ENCODE measurements around the gene SERAC1.
"Not testable (repeated sequence)": the region's sequence is repeated elsewhere in the genome, so short reads cannot be mapped to it uniquely, and the experiment has no call there.

Gene SERAC1

DNA sequence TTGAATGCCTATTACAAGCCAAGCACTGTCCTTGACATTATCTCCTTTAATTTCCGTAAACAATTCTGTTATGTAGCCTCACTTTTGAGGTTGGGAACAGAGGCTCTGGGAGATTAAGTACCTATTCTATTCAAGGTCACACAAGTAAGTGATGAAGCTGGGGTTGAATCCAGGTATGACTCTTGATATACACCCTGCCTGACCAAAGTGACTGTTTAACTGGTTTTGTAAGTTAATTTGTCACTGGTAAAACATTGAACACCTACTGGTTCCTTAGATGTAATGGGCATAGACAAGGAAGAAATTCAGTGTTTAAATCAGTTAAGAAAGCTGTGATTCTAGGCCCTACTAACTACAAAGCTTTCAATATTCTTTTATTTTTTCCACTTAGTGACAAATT lies 23.0 kb upstream of the SERAC1 start:
- Histone ChIP-seq H3K27me3 (no peaks in the 10 kb centered on the region), H3K4me1 (ENCODE audit: control insufficient read depth in 1 of 2, insufficient read depth in 1 of 2, low read depth in 1 of 2, low read length in 1 of 2) (no peaks in the 10 kb centered on the region), H3K4me3 (ENCODE audit: low read depth in 1 of 2, low read length in 1 of 2) (no peak overlapping the region), H3K27ac (no peak overlapping the region), H3K36me3 (no peaks in the 10 kb centered on the region), H3K9me3 (no peaks in the 10 kb centered on the region)
- TF ChIP-seq, protein P1, sequence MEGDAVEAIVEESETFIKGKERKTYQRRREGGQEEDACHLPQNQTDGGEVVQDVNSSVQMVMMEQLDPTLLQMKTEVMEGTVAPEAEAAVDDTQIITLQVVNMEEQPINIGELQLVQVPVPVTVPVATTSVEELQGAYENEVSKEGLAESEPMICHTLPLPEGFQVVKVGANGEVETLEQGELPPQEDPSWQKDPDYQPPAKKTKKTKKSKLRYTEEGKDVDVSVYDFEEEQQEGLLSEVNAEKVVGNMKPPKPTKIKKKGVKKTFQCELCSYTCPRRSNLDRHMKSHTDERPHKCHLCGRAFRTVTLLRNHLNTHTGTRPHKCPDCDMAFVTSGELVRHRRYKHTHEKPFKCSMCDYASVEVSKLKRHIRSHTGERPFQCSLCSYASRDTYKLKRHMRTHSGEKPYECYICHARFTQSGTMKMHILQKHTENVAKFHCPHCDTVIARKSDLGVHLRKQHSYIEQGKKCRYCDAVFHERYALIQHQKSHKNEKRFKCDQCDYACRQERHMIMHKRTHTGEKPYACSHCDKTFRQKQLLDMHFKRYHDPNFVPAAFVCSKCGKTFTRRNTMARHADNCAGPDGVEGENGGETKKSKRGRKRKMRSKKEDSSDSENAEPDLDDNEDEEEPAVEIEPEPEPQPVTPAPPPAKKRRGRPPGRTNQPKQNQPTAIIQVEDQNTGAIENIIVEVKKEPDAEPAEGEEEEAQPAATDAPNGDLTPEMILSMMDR (IDR thresholded peaks at IDR 0.05): no peak

DNA sequence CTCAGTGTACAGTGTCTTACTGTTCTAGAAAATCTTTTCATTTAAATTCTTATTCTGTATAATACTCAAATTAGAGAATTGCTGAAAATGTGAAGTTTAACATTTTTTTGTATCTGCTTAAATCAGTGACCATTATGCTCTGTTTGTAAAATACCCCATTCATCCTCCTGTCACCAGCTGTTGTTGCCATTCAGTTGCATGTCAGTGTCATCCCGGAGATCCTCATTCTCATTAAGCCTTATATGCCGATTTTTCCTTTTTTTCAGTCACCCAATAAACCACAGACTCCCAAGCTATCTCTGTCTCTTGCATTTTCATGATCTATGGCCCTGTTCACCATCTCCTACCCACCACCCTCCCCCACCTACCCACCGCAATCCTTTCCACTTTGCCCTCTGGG lies 20.5 kb upstream of the SERAC1 start:
- H3K4me3 ChIP-seq (ENCODE audit: low read depth in 1 of 2, low read length in 1 of 2): no peak overlapping the region
- no peaks in the 10 kb centered on the region for H3K9me3 ChIP-seq
- TF ChIP-seq, protein P1 (IDR thresholded peaks at IDR 0.05): no peak
- no peaks in the 10 kb centered on the region for H3K27me3 ChIP-seq
- H3K4me1 ChIP-seq (ENCODE audit: control insufficient read depth in 1 of 2, insufficient read depth in 1 of 2, low read depth in 1 of 2, low read length in 1 of 2): no peaks in the 10 kb centered on the region
- H3K27ac ChIP-seq: no peak overlapping the region
- H3K36me3 ChIP-seq: no peaks in the 10 kb centered on the region

DNA sequence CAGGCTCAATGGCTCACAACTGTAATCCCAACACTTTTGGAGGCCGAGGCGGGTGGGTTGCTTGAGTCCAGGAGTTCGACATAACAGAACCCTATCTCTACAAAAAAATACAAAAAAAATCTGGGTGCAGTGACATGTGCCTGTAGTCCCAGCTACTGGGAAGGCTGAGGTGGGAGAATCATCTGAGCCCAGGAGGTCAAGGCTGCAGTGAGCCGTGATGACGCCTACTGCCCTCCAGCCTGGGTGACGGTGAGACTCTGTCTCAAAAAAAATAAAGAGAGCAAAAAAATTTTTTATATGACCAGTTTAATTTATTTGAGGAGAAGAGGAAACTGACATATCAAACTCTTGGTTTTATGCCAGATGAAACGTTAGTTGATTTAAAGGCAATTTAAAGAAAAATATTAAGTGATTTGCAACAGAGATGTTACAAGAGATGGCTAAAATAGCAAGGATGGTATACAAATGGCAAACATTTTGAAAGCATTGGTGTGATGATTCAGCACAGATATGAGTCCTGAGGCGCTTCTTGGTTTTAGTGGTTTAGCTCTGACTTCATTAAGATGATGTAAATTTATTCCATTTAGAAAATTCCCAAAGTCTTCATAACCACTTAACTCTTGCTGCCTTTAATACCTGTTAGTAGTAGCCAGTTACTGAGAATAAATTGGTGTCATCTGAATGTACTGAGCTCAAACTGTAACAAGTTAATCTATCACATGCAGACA lies 17.8 kb upstream of the SERAC1 start:
- H3K9me3 ChIP-seq: no peaks in the 10 kb centered on the region
- no peak overlapping the region for H3K4me3 ChIP-seq (ENCODE audit: low read depth in 1 of 2, low read length in 1 of 2)
- no peak overlapping the region for H3K27ac ChIP-seq
- no peaks in the 10 kb centered on the region for H3K36me3 ChIP-seq
- no peaks in the 10 kb centered on the region for H3K4me1 ChIP-seq (ENCODE audit: control insufficient read depth in 1 of 2, insufficient read depth in 1 of 2, low read depth in 1 of 2, low read length in 1 of 2)
- no peaks in the 10 kb centered on the region for H3K27me3 ChIP-seq
- TF ChIP-seq, protein P1 (IDR thresholded peaks at IDR 0.05): no peak

DNA sequence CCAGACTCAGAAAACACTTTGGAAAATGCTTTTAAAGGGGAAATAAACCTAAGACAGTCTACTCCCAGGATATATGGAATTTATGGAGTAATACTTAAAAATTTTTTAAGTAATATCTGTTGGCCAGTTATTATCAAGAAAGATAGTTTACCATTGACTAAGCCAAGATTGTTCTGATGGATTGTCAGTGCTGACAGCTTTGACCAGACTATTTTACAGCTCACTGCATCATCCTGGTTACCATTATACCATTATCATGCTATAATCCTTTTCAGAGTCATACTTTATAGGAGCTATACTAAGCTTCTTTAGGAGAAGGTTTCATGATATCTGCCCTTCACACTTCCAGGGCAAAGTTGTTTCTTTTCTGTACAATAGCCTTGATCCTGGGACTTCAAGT lies 16.5 kb upstream of the SERAC1 start:
- no peak overlapping the region for H3K4me3 ChIP-seq (ENCODE audit: low read depth in 1 of 2, low read length in 1 of 2)
- no peak overlapping the region for H3K27ac ChIP-seq
- no peaks in the 10 kb centered on the region for H3K9me3 ChIP-seq
- TF ChIP-seq, protein P1 (IDR thresholded peaks at IDR 0.05): no peak
- no peaks in the 10 kb centered on the region for H3K4me1 ChIP-seq (ENCODE audit: control insufficient read depth in 1 of 2, insufficient read depth in 1 of 2, low read depth in 1 of 2, low read length in 1 of 2)
- no peaks in the 10 kb centered on the region for H3K36me3 ChIP-seq
- no peaks in the 10 kb centered on the region for H3K27me3 ChIP-seq

DNA sequence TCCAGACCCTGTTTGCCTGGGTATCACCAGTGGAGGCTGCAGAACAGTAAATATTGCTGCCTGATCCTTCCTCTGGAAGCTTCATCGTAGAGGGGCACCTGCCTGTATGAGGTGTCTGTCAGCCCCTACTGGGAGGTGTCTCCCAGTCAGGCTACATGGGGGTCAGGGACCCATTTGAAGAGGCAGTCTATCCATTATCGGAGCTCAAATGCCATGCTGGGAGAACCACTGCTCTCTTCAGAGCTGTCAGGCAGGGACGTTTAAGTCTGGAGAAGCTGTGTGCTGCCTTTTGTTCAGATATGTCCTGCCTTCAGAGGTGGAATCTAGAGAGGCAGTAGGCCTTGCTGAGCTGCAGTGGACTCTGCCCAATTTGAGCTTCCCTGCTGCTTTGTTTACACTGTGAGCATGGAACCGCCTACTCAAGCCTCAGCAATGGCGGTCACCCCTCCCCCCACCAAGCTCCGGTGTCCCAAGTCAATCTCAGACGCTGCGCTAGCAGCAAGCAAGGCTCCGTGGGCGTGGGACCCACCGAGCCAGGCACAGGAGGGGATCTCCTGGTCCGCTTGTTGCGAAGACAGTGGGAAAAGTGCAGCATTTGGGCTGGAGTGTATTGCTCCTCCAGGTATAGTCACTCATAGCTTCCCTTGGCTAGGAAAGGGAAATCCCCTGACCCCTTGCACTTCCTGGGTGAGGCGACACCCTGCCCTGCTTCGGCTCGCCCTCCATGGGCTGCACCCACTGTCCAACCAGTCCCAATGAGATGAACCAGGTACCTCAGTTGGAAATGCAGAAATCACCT lies 15.3 kb upstream of the SERAC1 start:
- H3K4me1 ChIP-seq (ENCODE audit: control insufficient read depth in 1 of 2, insufficient read depth in 1 of 2, low read depth in 1 of 2, low read length in 1 of 2); H3K36me3 ChIP-seq; H3K4me3 ChIP-seq (ENCODE audit: low read depth in 1 of 2, low read length in 1 of 2); H3K27me3 ChIP-seq; H3K9me3 ChIP-seq; H3K27ac ChIP-seq: not testable (repeated sequence)

DNA sequence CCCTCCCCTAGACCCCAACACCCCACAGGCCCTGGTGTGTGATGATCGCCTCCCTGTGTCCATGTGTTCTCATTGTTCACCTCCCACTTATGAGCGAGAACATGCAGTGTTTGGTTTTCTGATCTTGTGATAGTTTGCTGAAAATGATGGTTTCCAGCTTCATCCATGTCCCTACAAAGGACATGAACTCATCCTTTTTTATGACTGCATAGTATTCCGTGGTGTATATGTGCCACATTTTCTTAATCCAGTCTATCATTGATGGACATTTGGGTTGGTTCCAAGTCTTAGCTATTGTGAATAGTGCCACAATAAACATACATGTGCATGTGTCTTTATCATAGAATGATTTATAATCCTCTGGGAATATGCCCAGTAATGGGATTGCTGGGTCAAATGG lies 9.7 kb upstream of the SERAC1 start:
- not testable (repeated sequence) for H3K27me3 ChIP-seq; H3K4me3 ChIP-seq (ENCODE audit: low read depth in 1 of 2, low read length in 1 of 2); H3K27ac ChIP-seq; H3K36me3 ChIP-seq; H3K4me1 ChIP-seq (ENCODE audit: control insufficient read depth in 1 of 2, insufficient read depth in 1 of 2, low read depth in 1 of 2, low read length in 1 of 2); H3K9me3 ChIP-seq

All from neutrophil (primary cell).